CD14-positive monocyte (primary cell): ENCODE results near the gene SMIM13. TPM values are rescaled to one million over a fixed set of nuclear protein-coding genes. Genes with fewer than 3 reads are reported as not detected.

ENCODE experiments used
- DNase-seq, 3 donors: peaks; one replicate each; pipeline ENCODE4 v3.0.0-alpha.2; 2011 to 2022
- H2AFZ ChIP-seq: 2 replicates; pipeline ENCODE4 v1.6.0; 2012; ENCODE audit warnings: mild to moderate bottlenecking, low read depth, low read length, inconsistent platforms; ENCODE audit not compliant: insufficient read depth, poor library complexity, severe bottlenecking
- H3K27ac ChIP-seq, 2 donors: 1 replicate in 1 of 2; 2 replicates in 1 of 2; pipeline ENCODE4 v1.5.1; 2012 to 2013; ENCODE audit warnings: low read length in 2 of 2, control low read depth in 1 of 2, inconsistent platforms in 1 of 2, low read depth in 1 of 2, mild to moderate bottlenecking in 1 of 2
- H3K27me3 ChIP-seq, 2 donors: one replicate each; pipeline versions ENCODE4 v1.6.0 to v1.6.1; 2011 to 2013; ENCODE audit warnings: low read length in 2 of 2; ENCODE audit not compliant: control insufficient read depth in 2 of 2, insufficient read depth in 2 of 2
- H3K36me3 ChIP-seq, 2 donors: replicated peaks in 1 of 2; 1 replicate in 1 of 2; 2 replicates in 1 of 2; pipeline versions ENCODE4 v1.5.1 to v1.6.1; 2012 to 2013; ENCODE audit warnings: low read length in 2 of 2, control low read depth in 1 of 2, inconsistent platforms in 1 of 2, mild to moderate bottlenecking in 1 of 2; ENCODE audit not compliant: insufficient read depth in 2 of 2, control insufficient read depth in 1 of 2
- H3K4me1 ChIP-seq, 2 donors: 1 replicate in 1 of 2; 2 replicates in 1 of 2; pipeline versions ENCODE4 v1.5.1 to v1.6.1; 2012 to 2013; ENCODE audit warnings: low read length in 2 of 2, control low read depth in 1 of 2, inconsistent platforms in 1 of 2, mild to moderate bottlenecking in 1 of 2, moderate library complexity in 1 of 2; ENCODE audit not compliant: insufficient read depth in 2 of 2, control insufficient read depth in 1 of 2
- H3K4me2 ChIP-seq: replicated peaks from 2 replicates; pipeline ENCODE3; 2012; ENCODE audit warnings: low read length, moderate library complexity, mild to moderate bottlenecking; ENCODE audit not compliant: poor library complexity, severe bottlenecking; ENCODE audit errors: extremely low read depth
- H3K4me3 ChIP-seq, 3 experiments: fragments of 200-600 bp in 1 of 3; sonication (generic) in 1 of 3; replicated peaks in 1 of 3; 1 replicate in 2 of 3; 2 replicates in 1 of 3; pipeline ENCODE4 v1.5.1; 2011 to 2013; ENCODE audit warnings: low read length in 3 of 3, mild to moderate bottlenecking in 3 of 3, control low read depth in 2 of 3, low read depth in 2 of 3, inconsistent platforms in 1 of 3, moderate library complexity in 1 of 3
- H3K79me2 ChIP-seq: 2 replicates; pipeline ENCODE4 v1.6.0; 2012; ENCODE audit warnings: mild to moderate bottlenecking, control low read depth, inconsistent platforms, low read length, moderate library complexity; ENCODE audit not compliant: insufficient read depth
- H3K9ac ChIP-seq: 2 replicates; pipeline ENCODE4 v1.6.0; 2017; ENCODE audit warnings: low read length, mild to moderate bottlenecking; ENCODE audit not compliant: insufficient read depth, poor library complexity, severe bottlenecking
- H3K9me3 ChIP-seq, 2 donors: replicated peaks in 1 of 2; 1 replicate in 1 of 2; 2 replicates in 1 of 2; pipeline versions ENCODE4 v1.5.1 to v1.6.1; 2012 to 2013; ENCODE audit warnings: low read length in 2 of 2, control low read depth in 1 of 2; ENCODE audit not compliant: control insufficient read depth in 1 of 2, insufficient read depth in 1 of 2
- H4K20me1 ChIP-seq: 2 replicates; pipeline ENCODE4 v1.6.0; 2012; ENCODE audit warnings: mild to moderate bottlenecking, low read length, control low read depth, moderate library complexity; ENCODE audit not compliant: insufficient read depth
- H3K27ac Mint-ChIP-seq, 7 donors: one replicate each; pipeline ENCODE4 v1.8.0; 2020; ENCODE audit warnings: mild to moderate bottlenecking in 7 of 7, mixed read lengths in 7 of 7, moderate library complexity in 6 of 7, inconsistent platforms in 2 of 7
- H3K27me3 Mint-ChIP-seq, 3 donors: one replicate each; pipeline ENCODE4 v1.8.0; 2021 to 2022; ENCODE audit warnings: low read depth in 3 of 3, mild to moderate bottlenecking in 3 of 3, mixed read lengths in 3 of 3, moderate library complexity in 3 of 3, inconsistent platforms in 1 of 3
- H3K36me3 Mint-ChIP-seq, 2 donors: one replicate each; pipeline ENCODE4 v1.8.0; 2020; ENCODE audit warnings: mixed read lengths in 2 of 2, inconsistent platforms in 1 of 2, mild to moderate bottlenecking in 1 of 2
- H3K4me1 Mint-ChIP-seq: one replicate; pipeline ENCODE4 v1.8.0; 2020; ENCODE audit warnings: mild to moderate bottlenecking, mixed read lengths
- H3K4me3 Mint-ChIP-seq, 2 donors: one replicate each; pipeline ENCODE4 v1.8.0; 2020; ENCODE audit warnings: mild to moderate bottlenecking in 2 of 2, mixed read lengths in 2 of 2, moderate library complexity in 1 of 2
- H3K9me3 Mint-ChIP-seq, 7 donors: one replicate each; pipeline ENCODE4 v1.8.0; 2020 to 2022; ENCODE audit warnings: mixed read lengths in 7 of 7, mild to moderate bottlenecking in 6 of 7, moderate library complexity in 6 of 7, inconsistent platforms in 2 of 7
- WGBS: methylation state at CpG from one replicate; pipeline ENCODE4 v1.1.5; 2013; ENCODE audit warnings: missing lambda C conversion rate; ENCODE audit not compliant: insufficient coverage; 5-methylcytosine and 5-hydroxymethylcytosine counted together
- intact Hi-C, 2 donors: fragments of 100-400 bp; cut with micrococcal nuclease; formaldehyde crosslinking; loops; one replicate each; pipeline versions ENCODE4 v1.15.0 to v1.15.1; 2023
- polyA plus RNA-seq, 3 donors: library from polyadenylated mRNA; depleted of rRNA in 1 of 3; unstranded in 2 of 3; stranded (reverse) in 1 of 3; fragments of 300-500 nt in 2 of 3; fragments of >200 nt in 1 of 3; fragmentation: Illumina TruSeq in 2 of 3; gene quantifications; 1 replicate in 2 of 3; 2 replicates in 1 of 3; pipeline ENCODE4 v1.2.3, GENCODE V29; 2012 to 2021
- TF ChIP-seq, protein P1 (sequence below): fragments of 200-600 bp; IDR thresholded peaks from one replicate; pipeline ENCODE4 v1.8.0; 2022; ENCODE audit warnings: antibody characterized with exemption, mild to moderate bottlenecking

SMIM13 gene
- polyA plus RNA-seq, 3 donors: 1.4 to 3.4 (median 2.4) TPM

DNA sequence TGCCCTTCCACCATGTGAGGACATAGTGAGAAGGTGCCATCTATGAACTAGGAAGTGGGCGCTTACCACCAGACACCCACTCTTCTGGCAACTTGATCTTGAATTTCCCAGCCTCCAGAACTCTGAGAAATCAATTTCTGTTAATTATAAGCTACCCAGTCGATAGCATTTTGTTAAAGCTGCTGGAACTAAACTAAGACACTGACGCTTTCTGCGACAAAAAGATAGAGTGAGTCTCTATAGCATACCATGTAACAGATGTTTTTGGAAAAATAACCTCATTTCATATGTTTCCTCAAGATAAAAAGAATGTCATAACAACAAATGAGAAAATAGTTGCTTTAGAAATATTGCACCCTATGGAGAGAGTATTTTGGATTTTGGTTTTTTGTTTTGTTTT lies 15.4 kb upstream of the SMIM13 start:
- intact Hi-C loops: no loop called here
- H3K4me3 ChIP-seq: no peak overlapping the region
- no peak overlapping the region for H3K4me3 Mint-ChIP-seq
- no peaks in the 10 kb centered on the region for H3K4me1 Mint-ChIP-seq
- no peaks in the 10 kb centered on the region for H3K36me3 ChIP-seq
- H3K27me3 Mint-ChIP-seq: peaks cover 3 to 7% (median 3%) of the 10 kb centered on the region in 3 donors
- H4K20me1 ChIP-seq: no peaks in the 10 kb centered on the region
- no peaks in the 10 kb centered on the region for H3K36me3 Mint-ChIP-seq
- no peak overlapping the region for H3K4me2 ChIP-seq
- no peak overlapping the region for H3K27ac Mint-ChIP-seq
- no peaks in the 10 kb centered on the region for H3K79me2 ChIP-seq
- H3K9ac ChIP-seq: no peak overlapping the region
- TF ChIP-seq, protein P1, sequence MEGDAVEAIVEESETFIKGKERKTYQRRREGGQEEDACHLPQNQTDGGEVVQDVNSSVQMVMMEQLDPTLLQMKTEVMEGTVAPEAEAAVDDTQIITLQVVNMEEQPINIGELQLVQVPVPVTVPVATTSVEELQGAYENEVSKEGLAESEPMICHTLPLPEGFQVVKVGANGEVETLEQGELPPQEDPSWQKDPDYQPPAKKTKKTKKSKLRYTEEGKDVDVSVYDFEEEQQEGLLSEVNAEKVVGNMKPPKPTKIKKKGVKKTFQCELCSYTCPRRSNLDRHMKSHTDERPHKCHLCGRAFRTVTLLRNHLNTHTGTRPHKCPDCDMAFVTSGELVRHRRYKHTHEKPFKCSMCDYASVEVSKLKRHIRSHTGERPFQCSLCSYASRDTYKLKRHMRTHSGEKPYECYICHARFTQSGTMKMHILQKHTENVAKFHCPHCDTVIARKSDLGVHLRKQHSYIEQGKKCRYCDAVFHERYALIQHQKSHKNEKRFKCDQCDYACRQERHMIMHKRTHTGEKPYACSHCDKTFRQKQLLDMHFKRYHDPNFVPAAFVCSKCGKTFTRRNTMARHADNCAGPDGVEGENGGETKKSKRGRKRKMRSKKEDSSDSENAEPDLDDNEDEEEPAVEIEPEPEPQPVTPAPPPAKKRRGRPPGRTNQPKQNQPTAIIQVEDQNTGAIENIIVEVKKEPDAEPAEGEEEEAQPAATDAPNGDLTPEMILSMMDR: no peak
- H3K9me3 ChIP-seq: peaks cover 0 to 2% of the 10 kb centered on the region in 2 donors
- H3K4me1 ChIP-seq: no peaks in the 10 kb centered on the region
- peaks cover 0 to 10% (median 3%) of the 10 kb centered on the region in 7 donors for H3K9me3 Mint-ChIP-seq
- no peak for DNase-seq
- WGBS: no CpG with 5 or more reads among the region's 4 CpGs
- no peak overlapping the region for H3K27ac ChIP-seq
- no peaks in the 10 kb centered on the region for H3K27me3 ChIP-seq
- no peak overlapping the region for H2AFZ ChIP-seq

DNA sequence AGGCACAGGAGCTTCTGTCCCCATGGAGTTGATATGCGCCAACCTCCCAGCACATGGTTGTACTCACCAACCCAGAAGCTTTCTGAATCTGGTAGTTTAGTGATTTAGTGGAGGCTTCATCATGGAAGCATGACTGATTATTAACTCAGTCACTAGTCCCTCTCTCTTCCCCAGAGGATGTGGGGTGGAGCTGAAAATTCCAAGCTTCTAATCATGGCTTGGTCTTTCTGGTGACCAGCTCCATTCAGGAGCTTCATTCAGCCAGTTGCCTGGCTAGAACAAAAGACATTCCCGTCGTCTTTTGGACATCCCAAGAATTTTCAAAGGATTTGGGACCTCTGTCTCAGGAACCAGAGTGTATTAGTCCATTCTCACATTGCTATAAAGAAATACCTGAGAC lies 13.3 kb upstream of the SMIM13 start:
- Histone ChIP-seq H3K27me3 (no peaks in the 10 kb centered on the region), H3K79me2 (no peaks in the 10 kb centered on the region), H3K9ac (no peak overlapping the region), H3K4me3 (no peak overlapping the region), H3K36me3 (no peaks in the 10 kb centered on the region), H3K4me1 (no peaks in the 10 kb centered on the region), H3K4me2 (no peak overlapping the region), H4K20me1 (no peaks in the 10 kb centered on the region), H3K9me3 (peaks cover 0 to 2% of the 10 kb centered on the region in 2 donors), H2AFZ (peak overlapping the region; percentile 20), H3K27ac (no peak overlapping the region)
- WGBS: no CpG with 5 or more reads among the region's 3 CpGs
- no peak overlapping the region for H3K27ac Mint-ChIP-seq
- no peak for DNase-seq
- no peak overlapping the region for H3K4me3 Mint-ChIP-seq
- peaks cover 3 to 9% (median 4%) of the 10 kb centered on the region in 3 donors for H3K27me3 Mint-ChIP-seq
- TF ChIP-seq, protein P1: no peak
- peaks cover 0 to 10% (median 3%) of the 10 kb centered on the region in 7 donors for H3K9me3 Mint-ChIP-seq
- intact Hi-C loops: no loop called here
- H3K4me1 Mint-ChIP-seq: no peaks in the 10 kb centered on the region
- no peaks in the 10 kb centered on the region for H3K36me3 Mint-ChIP-seq
